Natural killer cell (primary cell): ENCODE measurements around the gene COL16A1. TPM values are rescaled to one million over a fixed set of nuclear protein-coding genes. Genes with fewer than 3 reads are reported as not detected.

Experiments used
- ATAC-seq, 3 donors: fragments of 150-1000 bp in 2 of 3; fragments of 200-7000 bp in 1 of 3; cut with Tn5 transposase; 1 replicate in 1 of 3; 2 replicates in 2 of 3; pipeline ENCODE4 v1.10.0; 2021; ENCODE audit warnings: mild to moderate bottlenecking in 2 of 3, moderate library complexity in 2 of 3
- DNase-seq, 2 donors: peaks; one replicate each; pipeline versions ENCODE4 v3.0.0 to v3.0.0-alpha.2; 2013 to 2021; ENCODE audit warnings: mixed read lengths in 1 of 2
- H3K27ac ChIP-seq: one replicate; pipeline ENCODE4 v1.5.1; 2013; ENCODE audit warnings: mild to moderate bottlenecking, low read length
- H3K27me3 ChIP-seq: one replicate; pipeline ENCODE4 v1.6.1; 2013; ENCODE audit warnings: low read length; ENCODE audit not compliant: control insufficient read depth, insufficient read depth
- H3K36me3 ChIP-seq: one replicate; pipeline ENCODE4 v1.6.1; 2013; ENCODE audit warnings: low read length; ENCODE audit not compliant: control insufficient read depth, insufficient read depth
- H3K4me1 ChIP-seq: one replicate; pipeline ENCODE4 v1.6.1; 2013; ENCODE audit warnings: low read length; ENCODE audit not compliant: control insufficient read depth, insufficient read depth
- H3K4me3 ChIP-seq: one replicate; pipeline ENCODE4 v1.5.1; 2013; ENCODE audit warnings: low read length
- H3K9me3 ChIP-seq: one replicate; pipeline ENCODE4 v1.6.1; 2013; ENCODE audit warnings: low read length; ENCODE audit not compliant: control insufficient read depth, insufficient read depth
- H3K27ac Mint-ChIP-seq, 2 donors: one replicate each; pipeline ENCODE4 v1.8.0; 2022; ENCODE audit warnings: mild to moderate bottlenecking in 2 of 2, mixed read lengths in 2 of 2, moderate library complexity in 1 of 2
- H3K27me3 Mint-ChIP-seq, 2 donors: one replicate each; pipeline ENCODE4 v1.8.0; 2022; ENCODE audit warnings: low read depth in 2 of 2, mixed read lengths in 2 of 2
- H3K36me3 Mint-ChIP-seq: one replicate; pipeline ENCODE4 v1.8.0; 2022; ENCODE audit warnings: mixed read lengths
- H3K4me1 Mint-ChIP-seq, 2 donors: one replicate each; pipeline ENCODE4 v1.8.0; 2022; ENCODE audit warnings: mixed read lengths in 2 of 2
- H3K4me3 Mint-ChIP-seq: one replicate; pipeline ENCODE4 v1.8.0; 2022; ENCODE audit warnings: mild to moderate bottlenecking, moderate library complexity, mixed read lengths
- H3K9me3 Mint-ChIP-seq, 2 donors: one replicate each; pipeline ENCODE4 v1.8.0; 2022; ENCODE audit warnings: mixed read lengths in 2 of 2
- CTCF ChIP-seq: fragments of 200-600 bp; IDR thresholded peaks from one replicate; pipeline ENCODE4 v1.8.0; 2022; ENCODE audit warnings: antibody characterized with exemption
- WGBS: methylation state at CpG from one replicate; pipeline ENCODE4 v1.1.7; 2013; ENCODE audit warnings: missing lambda C conversion rate; ENCODE audit not compliant: insufficient coverage; 5-methylcytosine and 5-hydroxymethylcytosine counted together
- intact Hi-C: fragments of 100-400 bp; cut with micrococcal nuclease; formaldehyde crosslinking; loops from one replicate; pipeline ENCODE4 v1.14.2; 2022
- total RNA-seq, 4 donors: library from RNA; stranded (reverse); fragments of 120-200 nt in 1 of 4; gene quantifications; one replicate each; pipeline versions ENCODE4 v1.2.3 to v1.2.4, GENCODE V29; 2013 to 2022

COL16A1 gene
- total RNA-seq, 3 donors from 2014 or later (not counting 1 experiment from before 2014, with no cell fraction given) = 0.14 TPM; not detected in 2

- intact Hi-C loops = loop anchor here (1.0 to 10.0 kb wide), 4 partner anchors 83 to 750 kb away; no protein-coding TSS in a partner anchor
- H3K9me3 Mint-ChIP-seq = no peaks in the 10 kb centered on the region
- no peak overlapping the region for H3K27ac Mint-ChIP-seq
- DNase-seq = no peak
- H3K36me3 Mint-ChIP-seq = no peaks in the 10 kb centered on the region
- TF ChIP-seq CTCF = no peak
- Histone ChIP-seq H3K4me3 (no peak overlapping the region), H3K4me1 (peaks cover 8% of the 10 kb centered on the region), H3K27ac (no peak overlapping the region), H3K27me3 (peaks cover under 1% of the 10 kb centered on the region), H3K9me3 (no peaks in the 10 kb centered on the region), H3K36me3 (no peaks in the 10 kb centered on the region)
- peaks cover 0 to 3% of the 10 kb centered on the region in 2 donors for H3K4me1 Mint-ChIP-seq
- peaks cover 5 to 10% of the 10 kb centered on the region in 2 donors for H3K27me3 Mint-ChIP-seq
- ATAC-seq = no peak
- 83% methylated on average over 9 of the region's 9 CpGs for WGBS
- H3K4me3 Mint-ChIP-seq = no peak overlapping the region
Observed at GRCh38 chr1:31664528-31664927, 39.3 kb downstream of the COL16A1 start.

GRCh38 chr1:31663622-31664452, 40.0 kb downstream of the COL16A1 start:
- Mint-ChIP-seq H3K27ac (no peak overlapping the region), H3K9me3 (no peaks in the 10 kb centered on the region), H3K27me3 (peaks cover 0 to 3% of the 10 kb centered on the region in 2 donors), H3K36me3 (no peaks in the 10 kb centered on the region), H3K4me3 (no peak overlapping the region), H3K4me1 (no peaks in the 10 kb centered on the region)
- Histone ChIP-seq H3K27me3 (no peaks in the 10 kb centered on the region), H3K4me1 (peaks cover 7% of the 10 kb centered on the region), H3K4me3 (no peak overlapping the region), H3K9me3 (no peaks in the 10 kb centered on the region), H3K36me3 (no peaks in the 10 kb centered on the region), H3K27ac (no peak overlapping the region)
- ATAC-seq = peak; percentile 62 to 95 (median 85)
- 32% methylated on average over 9 of the region's 9 CpGs for whole genome bisulfite sequencing
- peak; percentile 87 for TF ChIP-seq CTCF
- peak; percentile 67 to 75 for DNase-seq
- intact Hi-C loops = loop anchor here (1.0 to 10.0 kb wide), 6 partner anchors 83 to 751 kb away; no protein-coding TSS in a partner anchor

DNA sequence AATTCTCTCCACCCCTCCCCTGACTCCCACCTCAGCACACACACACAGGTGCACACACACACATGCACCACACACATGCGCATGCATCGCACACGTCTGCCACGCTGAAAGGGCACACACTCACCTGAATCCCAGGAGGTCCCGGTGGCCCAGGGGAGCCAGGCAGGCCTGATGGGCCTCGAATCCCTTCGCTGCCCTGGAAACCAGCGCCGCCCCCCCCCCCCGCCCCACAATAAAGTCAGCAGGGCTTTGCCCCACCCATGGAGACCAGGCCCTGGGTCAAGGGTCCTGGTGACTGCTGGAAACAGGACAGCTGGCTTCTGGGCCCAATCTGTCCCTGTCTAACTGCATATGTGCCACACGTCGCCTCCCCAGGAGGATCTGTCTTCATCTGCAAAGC, 41.4 kb downstream of the COL16A1 start:
- Mint-ChIP-seq H3K9me3 (no peaks in the 10 kb centered on the region), H3K4me1 (no peaks in the 10 kb centered on the region), H3K36me3 (no peaks in the 10 kb centered on the region), H3K27me3 (peaks cover 0 to 6% of the 10 kb centered on the region in 2 donors), H3K27ac (no peak overlapping the region), H3K4me3 (no peak overlapping the region)
- 89% methylated on average over 12 of the region's 12 CpGs for WGBS
- no peak overlapping the region for H3K4me3 ChIP-seq
- no peak for TF ChIP-seq CTCF
- ATAC-seq (no peak), DNase-seq (no peak)
- intact Hi-C loops = loop anchor here (5.0 to 10.0 kb wide), 3 partner anchors 85 to 752 kb away; no protein-coding TSS in a partner anchor
- H3K27me3 ChIP-seq = no peaks in the 10 kb centered on the region
- H3K27ac ChIP-seq = no peak overlapping the region
- H3K4me1 ChIP-seq = peaks cover 7% of the 10 kb centered on the region
- no peaks in the 10 kb centered on the region for H3K36me3 ChIP-seq
- no peaks in the 10 kb centered on the region for H3K9me3 ChIP-seq
